ENCODE data around the gene ARF4.
A peak's percentile ranks its signal among the peaks of the same experiment; 100 is the strongest.
"Not testable (repeated sequence)": the region's sequence is repeated elsewhere in the genome, so short reads cannot be mapped to it uniquely, and the experiment has no call there.

The ARF4 gene

GRCh38 chr3:57597127-57597923 is at the start of gene ARF4:
Gene ARF4, minus strand, starts transcription at chr3:57597344. Its CDS starts 204 bp downstream, at chr3:57597140.
- peak within 1 kb of the TSS; percentile 100 for H3K4me3 ChIP-seq (ENCODE audit: low read depth, low read length)
- H3K36me3 ChIP-seq (replicated peaks), result peaks cover 18% of the 10 kb centered on the region
- peak; percentile 26 for TF ChIP-seq CTCF (IDR thresholded peaks at IDR 0.05; ENCODE audit: low read depth, low read length, missing control alignments)
- H3K27me3 ChIP-seq (replicated peaks), result no peaks in the 10 kb centered on the region
- peak within 1 kb of the TSS; percentile 98 for H3K27ac ChIP-seq
- in situ Hi-C loops (cut with HindIII; ENCODE audit: low pct_ligation_motif_present, low sequenced_read_pairs), result no loop called here
- peak; percentile 99 for DNase-seq

- DNase-seq, result peak; percentile 47
- TF ChIP-seq CTCF (IDR thresholded peaks at IDR 0.05; ENCODE audit: low read depth, low read length, missing control alignments), result peak; percentile 45
- no peak overlapping the region for H3K4me3 ChIP-seq (ENCODE audit: low read depth, low read length)
- no peaks in the 10 kb centered on the region for H3K27me3 ChIP-seq (replicated peaks)
- in situ Hi-C loops (cut with HindIII; ENCODE audit: low pct_ligation_motif_present, low sequenced_read_pairs), result no loop called here
- no peak overlapping the region for H3K27ac ChIP-seq
- peaks cover 9% of the 10 kb centered on the region for H3K36me3 ChIP-seq (replicated peaks)
Observed at GRCh38 chr3:57646723-57647122, 49.6 kb upstream of the ARF4 start.

GRCh38 chr3:57644740-57645139 is 47.6 kb upstream of the ARF4 start:
- peaks cover 15% of the 10 kb centered on the region for H3K36me3 ChIP-seq (replicated peaks)
- TF ChIP-seq CTCF (IDR thresholded peaks at IDR 0.05; ENCODE audit: low read depth, low read length, missing control alignments), result no peak

GRCh38 chr3:57637391-57637790 is 40.2 kb upstream of the ARF4 start:
- no peak overlapping the region for H3K27ac ChIP-seq
- TF ChIP-seq CTCF (IDR thresholded peaks at IDR 0.05; ENCODE audit: low read depth, low read length, missing control alignments), result no peak
- no peaks in the 10 kb centered on the region for H3K27me3 ChIP-seq (replicated peaks)
- no peak for DNase-seq
- in situ Hi-C loops (cut with HindIII; ENCODE audit: low pct_ligation_motif_present, low sequenced_read_pairs), result no loop called here
- H3K36me3 ChIP-seq (replicated peaks), result peaks cover 26% of the 10 kb centered on the region
- H3K4me3 ChIP-seq (ENCODE audit: low read depth, low read length), result no peak overlapping the region

More at GRCh38 chr3:57644740-57645139, 47.6 kb upstream of the ARF4 start:
- no peak overlapping the region for H3K4me3 ChIP-seq (ENCODE audit: low read depth, low read length)
- no peaks in the 10 kb centered on the region for H3K27me3 ChIP-seq (replicated peaks)
- no peak for DNase-seq
- H3K27ac ChIP-seq, result no peak overlapping the region
- in situ Hi-C loops (cut with HindIII; ENCODE audit: low pct_ligation_motif_present, low sequenced_read_pairs), result no loop called here

- H3K36me3 ChIP-seq (replicated peaks), result peaks cover 30% of the 10 kb centered on the region
- H3K27me3 ChIP-seq (replicated peaks); H3K4me3 ChIP-seq (ENCODE audit: low read depth, low read length); in situ Hi-C loops (cut with HindIII; ENCODE audit: low pct_ligation_motif_present, low sequenced_read_pairs); H3K27ac ChIP-seq; DNase-seq: not testable (repeated sequence)
Observed at GRCh38 chr3:57634259-57634658, 37.1 kb upstream of the ARF4 start.

- H3K36me3 ChIP-seq (replicated peaks), result peaks cover 44% of the 10 kb centered on the region
- no peak overlapping the region for H3K27ac ChIP-seq
- DNase-seq, result no peak
- H3K4me3 ChIP-seq (ENCODE audit: low read depth, low read length), result no peak overlapping the region
- no peak for TF ChIP-seq CTCF (IDR thresholded peaks at IDR 0.05; ENCODE audit: low read depth, low read length, missing control alignments)
- in situ Hi-C loops (cut with HindIII; ENCODE audit: low pct_ligation_motif_present, low sequenced_read_pairs), result no loop called here
- H3K27me3 ChIP-seq (replicated peaks), result no peaks in the 10 kb centered on the region
Observed at GRCh38 chr3:57627976-57628375, 30.8 kb upstream of the ARF4 start.

All from brain microvascular endothelial cell (primary cell).